AG04449 (cell line): Measurements from ENCODE around the gene LYZ.

Experiments
- CTCF ChIA-PET: fragments of 350-600 bp; formaldehyde crosslinking; extraction: SDS; loops from one replicate; lab custom pipeline; 2021; ENCODE audit warnings: antibody characterized with exemption; lab: Yijun Ruan, JAX
- POLR2A ChIA-PET: fragments of 400-600, 350-600 bp; formaldehyde crosslinking; extraction: SDS; loops from one replicate; lab custom pipeline; 2020; ENCODE audit warnings: antibody characterized with exemption, inconsistent platforms; lab: Yijun Ruan, JAX
- DNase-seq: peaks from one replicate; pipeline ENCODE4 v3.0.0-alpha.2; 2010; ENCODE audit warnings: low read depth, low spot score
- H3K4me3 ChIP-seq: 2 replicates; pipeline ENCODE4 v1.5.1; 2011; ENCODE audit warnings: low read depth, mild to moderate bottlenecking, control low read depth, low read length
- CTCF ChIP-seq: IDR thresholded peaks from one replicate; pipeline ENCODE4 v1.5.1; 2011; ENCODE audit warnings: mild to moderate bottlenecking, moderate library complexity, low read length, control low read depth, inconsistent platforms; ENCODE audit not compliant: insufficient read depth; ENCODE audit errors: missing control alignments

Gene LYZ

GRCh38 chr12:69318225-69318624, 30.0 kb upstream of the LYZ start:
- no peak for DNase-seq
- no peak for TF ChIP-seq CTCF
- CTCF ChIA-PET, result no interaction called here
- H3K4me3 ChIP-seq, result no peak overlapping the region
- POLR2A ChIA-PET, result no interaction called here

GRCh38 chr12:69321351-69321750, 26.8 kb upstream of the LYZ start:
- POLR2A ChIA-PET, result no interaction called here
- TF ChIP-seq CTCF, result no peak
- H3K4me3 ChIP-seq, result no peak overlapping the region
- CTCF ChIA-PET, result no interaction called here
- no peak for DNase-seq

- no peak for DNase-seq
- CTCF ChIA-PET, result no interaction called here
- H3K4me3 ChIP-seq, result no peak overlapping the region
- TF ChIP-seq CTCF, result no peak
- POLR2A ChIA-PET, result no interaction called here
These were observed 23.2 kb upstream of the LYZ start for GRCh38 chr12:69324797-69325466.

- no peak for DNase-seq
- CTCF ChIA-PET, result no interaction called here
- H3K4me3 ChIP-seq, result no peak overlapping the region
- POLR2A ChIA-PET, result no interaction called here
- TF ChIP-seq CTCF, result no peak
These were observed 19.8 kb upstream of the LYZ start for GRCh38 chr12:69328426-69328825.

- no peak for TF ChIP-seq CTCF
- no peak overlapping the region for H3K4me3 ChIP-seq
- DNase-seq, result no peak
- CTCF ChIA-PET, result no interaction called here
- POLR2A ChIA-PET, result no interaction called here
These were observed 18.3 kb upstream of the LYZ start for GRCh38 chr12:69329669-69330428.

GRCh38 chr12:69330475-69331473, 17.4 kb upstream of the LYZ start:
- H3K4me3 ChIP-seq, result peak overlapping the region; percentile 32
- POLR2A ChIA-PET, result no interaction called here
- no peak for DNase-seq
- TF ChIP-seq CTCF, result no peak
- CTCF ChIA-PET, result interaction anchor here (0.8 kb wide), 1 partner anchor 39 kb away, joined by 3 read pairs; no protein-coding TSS in a partner anchor
